HEK293T (cell line): ENCODE results near the gene TNKS2.

Experiments used
- CTCF ChIA-PET: fragments of 350-600 bp; formaldehyde crosslinking; extraction: SDS; loops from one replicate; lab custom pipeline; 2021; ENCODE audit warnings: antibody characterized with exemption, inconsistent platforms; lab: Yijun Ruan, JAX
- POLR2A ChIA-PET: fragments of 350-600 bp; formaldehyde crosslinking; extraction: SDS; loops from one replicate; lab custom pipeline; 2020; ENCODE audit warnings: antibody characterized with exemption, inconsistent platforms; lab: Yijun Ruan, JAX
- DNase-seq: peaks from one replicate; pipeline ENCODE4 v3.0.0; 2012; ENCODE audit warnings: mixed read lengths; ENCODE audit errors: extremely low spot score
- ARNT ChIP-seq: fragments of 450-650 bp; IDR thresholded peaks from 2 replicates; pipeline ENCODE4 v1.6.1; 2017; ENCODE audit warnings: mild to moderate bottlenecking
- BHLHE40 ChIP-seq: fragments of 450-650 bp; IDR thresholded peaks from 2 replicates; pipeline ENCODE4 v1.6.1; 2016; ENCODE audit warnings: mild to moderate bottlenecking, moderate library complexity, borderline replicate concordance
- CTBP1 ChIP-seq: fragments of 450-650 bp; IDR thresholded peaks from 2 replicates; pipeline ENCODE4 v1.6.1; 2016; ENCODE audit warnings: borderline replicate concordance
- ELF4 ChIP-seq: fragments of 450-650 bp; IDR thresholded peaks from 2 replicates; pipeline ENCODE4 v1.6.1; 2017; ENCODE audit warnings: antibody characterized with exemption
- FOXA1 ChIP-seq: fragments of 450-650 bp; IDR thresholded peaks from 2 replicates; pipeline ENCODE4 v1.6.1; 2016; ENCODE audit warnings: mild to moderate bottlenecking
- FOXK2 ChIP-seq: fragments of 450-650 bp; IDR thresholded peaks from 2 replicates; pipeline ENCODE4 v1.6.1; 2016; ENCODE audit warnings: mild to moderate bottlenecking
- FOXM1 ChIP-seq: fragments of 450-650 bp; IDR thresholded peaks from 2 replicates; pipeline ENCODE4 v1.6.1; 2017; ENCODE audit warnings: mild to moderate bottlenecking, borderline replicate concordance
- HDGF ChIP-seq: fragments of 450-650 bp; IDR thresholded peaks from 2 replicates; pipeline ENCODE4 v1.6.1; 2017; ENCODE audit warnings: antibody characterized with exemption, borderline replicate concordance
- L3MBTL2 ChIP-seq: fragments of 450-650 bp; conservative IDR thresholded peaks from 2 replicates; pipeline ENCODE4 v1.6.1; 2016; ENCODE audit warnings: mild to moderate bottlenecking
- LEF1 ChIP-seq: fragments of 450-650 bp; IDR thresholded peaks from 2 replicates; pipeline ENCODE4 v1.6.1; 2017; ENCODE audit warnings: mild to moderate bottlenecking, borderline replicate concordance
- NFRKB ChIP-seq: fragments of 450-650 bp; IDR thresholded peaks from 2 replicates; pipeline ENCODE4 v1.6.1; 2016; ENCODE audit warnings: mild to moderate bottlenecking, moderate library complexity
- PKNOX1 ChIP-seq: fragments of 450-650 bp; IDR thresholded peaks from 2 replicates; pipeline ENCODE4 v1.6.1; 2016
- SP1 ChIP-seq: fragments of 450-650 bp; IDR thresholded peaks from 2 replicates; pipeline ENCODE4 v1.6.1; 2017
- SUZ12 ChIP-seq: fragments of 450-650 bp; IDR thresholded peaks from 2 replicates; pipeline ENCODE4 v1.6.1; 2016; ENCODE audit warnings: mild to moderate bottlenecking
- TARDBP ChIP-seq: fragments of 450-650 bp; IDR thresholded peaks from 2 replicates; pipeline ENCODE4 v1.6.1; 2016
- ZNF384 ChIP-seq: fragments of 450-650 bp; IDR thresholded peaks from 2 replicates; pipeline ENCODE4 v1.6.1; 2016

TNKS2 gene

DNA sequence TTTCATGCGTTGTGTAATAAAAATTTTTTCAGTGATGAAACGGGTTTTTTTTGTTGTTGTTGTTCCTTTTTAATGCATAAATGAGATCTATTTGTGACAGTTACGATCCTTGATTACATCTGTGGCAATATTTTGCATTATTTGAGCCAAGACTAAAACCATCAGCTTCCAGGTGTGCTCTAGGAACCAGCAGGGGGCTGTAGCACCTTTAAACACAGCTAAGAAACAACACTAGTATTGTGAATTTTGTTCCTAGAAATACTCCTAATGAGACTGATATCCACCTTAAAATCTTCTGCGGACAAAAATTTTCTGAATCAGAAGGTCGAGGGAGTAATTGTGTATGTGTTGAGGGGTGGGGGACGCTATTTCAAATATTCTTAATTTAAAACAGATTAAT lies 58.4 kb downstream of the TNKS2 start:
- ChIA-PET CTCF (interaction anchor here (0.9 to 1.1 kb wide), 2 partner anchors 51 to 54 kb away, joined by 3 read pairs; no protein-coding TSS in a partner anchor), POLR2A (no interaction called here)
- no peak for DNase-seq

GRCh38 chr10:91860885-91861284 lies 62.7 kb downstream of the TNKS2 start:
- DNase-seq: no peak
- CTCF ChIA-PET: no interaction called here
- POLR2A ChIA-PET: no interaction called here

More for the DNA sequence above, 58.4 kb downstream of the TNKS2 start:
- TF ChIP-seq SUZ12 (no peak), HDGF (no peak), FOXK2 (no peak), LEF1 (no peak), L3MBTL2 (no peak), BHLHE40 (no peak), TARDBP (no peak), FOXM1 (no peak), ELF4 (no peak)

GRCh38 chr10:91864099-91864498 lies 65.9 kb downstream of the TNKS2 start:
- TF ChIP-seq ZNF384: no peak
- TF ChIP-seq HDGF: no peak
- no peak for TF ChIP-seq ARNT
- no peak for TF ChIP-seq FOXM1
- TF ChIP-seq PKNOX1: no peak
- no peak for TF ChIP-seq FOXK2
- no peak for TF ChIP-seq LEF1
- no peak for TF ChIP-seq TARDBP
- TF ChIP-seq SP1: no peak
- TF ChIP-seq FOXA1: no peak
- no peak for TF ChIP-seq CTBP1
- TF ChIP-seq ELF4: no peak
- TF ChIP-seq BHLHE40: no peak
- TF ChIP-seq NFRKB: no peak
- no peak for TF ChIP-seq SUZ12
- no peak for TF ChIP-seq L3MBTL2
- no peak for DNase-seq
- ChIA-PET CTCF (interaction anchor here (0.7 kb wide), 1 partner anchor 60 kb away, joined by 3 read pairs; the partner anchor contains the start of gene BTAF1), POLR2A (interaction anchor here (1.3 kb wide), 1 partner anchor 20 kb away, joined by 3 read pairs; no protein-coding TSS in a partner anchor)

More at GRCh38 chr10:91860885-91861284, 62.7 kb downstream of the TNKS2 start:
- TF ChIP-seq TARDBP: no peak
- no peak for TF ChIP-seq PKNOX1
- no peak for TF ChIP-seq LEF1
- TF ChIP-seq FOXM1: no peak
- no peak for TF ChIP-seq SUZ12
- no peak for TF ChIP-seq L3MBTL2
- TF ChIP-seq FOXA1: no peak

DNA sequence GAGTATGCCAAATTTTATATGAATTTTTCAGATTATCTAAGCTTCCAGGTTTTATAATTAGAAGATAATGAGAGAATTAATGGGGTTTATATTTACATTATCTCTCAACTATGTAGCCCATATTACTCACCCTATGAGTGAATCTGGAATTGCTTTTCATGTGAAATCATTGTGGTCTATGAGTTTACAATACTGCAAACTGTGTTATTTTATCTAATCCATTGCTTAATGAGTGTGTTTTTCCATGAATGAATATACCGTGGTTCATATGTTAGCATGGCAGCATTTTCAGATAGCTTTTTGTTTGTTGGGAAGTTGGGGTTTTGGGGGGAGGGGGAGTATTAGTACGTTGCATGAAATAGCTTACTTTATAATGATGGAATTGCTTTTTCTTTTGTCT lies 66.5 kb downstream of the TNKS2 start:
- TF ChIP-seq ELF4: no peak
- no peak for TF ChIP-seq SUZ12
- no peak for TF ChIP-seq FOXM1
- no peak for TF ChIP-seq CTBP1
- TF ChIP-seq L3MBTL2: no peak
- TF ChIP-seq PKNOX1: no peak
- TF ChIP-seq FOXA1: no peak
- TF ChIP-seq TARDBP: no peak
- no peak for TF ChIP-seq ARNT
- TF ChIP-seq ZNF384: no peak
- TF ChIP-seq FOXK2: no peak
- TF ChIP-seq HDGF: no peak
- no peak for TF ChIP-seq SP1
- no peak for TF ChIP-seq NFRKB
- TF ChIP-seq BHLHE40: no peak
- CTCF ChIA-PET: interaction anchor here (0.8 kb wide), 1 partner anchor 10 kb away, joined by 4 read pairs; no protein-coding TSS in a partner anchor
- POLR2A ChIA-PET: interaction anchor here (1.3 kb wide), 1 partner anchor 19 kb away, joined by 3 read pairs; no protein-coding TSS in a partner anchor
- no peak for DNase-seq

- DNase-seq: no peak
- CTCF ChIA-PET: interaction anchor here (0.6 to 0.8 kb wide), 2 partner anchors 9 to 17 kb away, joined by 3 to 4 read pairs; no protein-coding TSS in a partner anchor
- TF ChIP-seq HDGF: no peak
- no peak for TF ChIP-seq TARDBP
- no peak for TF ChIP-seq FOXM1
- no peak for TF ChIP-seq ZNF384
- TF ChIP-seq ARNT: no peak
- TF ChIP-seq FOXK2: no peak
- TF ChIP-seq SP1: no peak
- POLR2A ChIA-PET: interaction anchor here (1.3 kb wide), 1 partner anchor 18 kb away, joined by 3 read pairs; no protein-coding TSS in a partner anchor
Measured at GRCh38 chr10:91865562-91866081, 67.4 kb downstream of the TNKS2 start.

DNA sequence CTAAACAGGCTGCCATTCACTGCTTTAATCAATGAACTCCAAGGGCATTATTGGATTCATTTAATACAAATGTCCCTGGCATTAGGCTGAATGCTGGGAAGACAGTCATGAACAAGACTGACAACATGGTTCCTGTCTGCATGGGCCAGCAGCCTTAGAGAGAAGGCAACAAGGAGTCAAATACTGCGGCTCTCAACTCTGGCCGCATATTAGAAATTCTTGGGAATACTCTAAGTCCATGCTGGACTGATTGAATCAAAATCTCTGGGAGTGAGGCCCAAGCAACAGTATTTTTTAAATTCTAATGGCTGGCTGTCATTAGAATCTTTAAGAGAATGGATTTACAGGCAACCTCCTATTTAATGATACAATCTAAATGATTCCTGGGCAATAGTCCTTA lies 76.9 kb downstream of the TNKS2 start:
- ChIA-PET CTCF (interaction anchor here (0.6 kb wide), 1 partner anchor 10 kb away, joined by 4 read pairs; no protein-coding TSS in a partner anchor), POLR2A (interaction anchor here (0.8 to 1.2 kb wide), 2 partner anchors 9 to 35 kb away, joined by 3 to 4 read pairs; no protein-coding TSS in a partner anchor)
- TF ChIP-seq FOXA1: no peak
- TF ChIP-seq PKNOX1: no peak
- TF ChIP-seq HDGF: no peak
- no peak for TF ChIP-seq L3MBTL2
- no peak for TF ChIP-seq FOXK2
- no peak for TF ChIP-seq SP1
- TF ChIP-seq BHLHE40: no peak
- no peak for TF ChIP-seq ARNT
- TF ChIP-seq ZNF384: no peak
- no peak for TF ChIP-seq TARDBP
- TF ChIP-seq ELF4: no peak
- no peak for TF ChIP-seq LEF1
- TF ChIP-seq NFRKB: no peak
- TF ChIP-seq CTBP1: no peak
- no peak for TF ChIP-seq FOXM1
- TF ChIP-seq SUZ12: no peak
- DNase-seq: no peak
